GM03348 (cell line): Measurements from ENCODE around the gene EDC4.
A peak's percentile ranks its signal among the peaks of the same experiment; 100 is the strongest.
"Not testable (repeated sequence)": the region's sequence is repeated elsewhere in the genome, so short reads cannot be mapped to it uniquely, and the experiment has no call there.

Experiments used
- DNase-seq: peaks from one replicate; pipeline ENCODE4 v3.0.0; 2012; ENCODE audit warnings: low spot score

Gene EDC4

GRCh38 chr16:67853670-67854069 lies 19.2 kb upstream of the EDC4 start:
- no peak for DNase-seq

DNA sequence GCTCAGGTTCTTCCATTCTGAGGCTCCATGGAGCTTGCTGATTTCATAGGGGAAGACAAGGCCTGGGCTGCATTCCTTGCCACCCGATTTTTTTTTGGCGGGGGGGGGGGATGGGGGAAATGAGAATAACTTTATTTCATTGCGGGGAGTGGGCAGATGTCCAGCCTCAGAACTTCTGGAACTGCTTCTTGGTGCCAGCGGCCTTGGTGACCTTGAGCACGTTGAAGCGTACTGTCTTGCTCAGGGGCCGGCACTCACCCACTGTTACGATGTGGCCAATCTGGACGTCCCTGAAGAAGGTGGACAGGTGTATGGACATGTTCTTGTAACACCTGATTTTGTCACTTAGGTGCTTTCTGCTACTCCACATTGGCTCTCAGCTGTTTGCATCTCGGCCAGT lies 17.1 kb upstream of the EDC4 start:
- DNase-seq: no peak

- DNase-seq: no peak
Observed at GRCh38 chr16:67856927-67857546, 15.8 kb upstream of the EDC4 start.

- peak; percentile 94 for DNase-seq
Observed at GRCh38 chr16:67857547-67858233, 15.2 kb upstream of the EDC4 start.

DNA sequence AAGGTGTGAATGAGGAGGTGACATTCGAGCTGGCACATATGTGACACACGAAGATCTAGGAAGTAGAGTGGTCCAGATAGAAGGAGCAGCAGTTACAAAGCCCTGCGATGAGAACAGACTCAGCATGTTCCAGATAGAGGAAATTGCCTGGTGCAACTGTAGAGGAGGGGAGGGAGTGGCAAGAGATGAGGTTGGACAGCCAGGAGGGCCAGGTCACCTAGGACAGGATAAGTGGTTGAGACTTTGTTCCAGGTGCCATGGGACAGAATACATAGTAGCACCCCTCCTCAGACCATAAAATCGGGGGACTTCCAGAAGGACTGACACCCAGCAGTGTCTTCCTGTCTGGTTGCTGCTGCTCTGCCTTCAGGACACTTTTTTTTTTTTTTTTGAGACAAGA lies 14.4 kb upstream of the EDC4 start:
- no peak for DNase-seq

- DNase-seq: peak; percentile 64
Observed at GRCh38 chr16:67860589-67861398, 12.1 kb upstream of the EDC4 start.

DNA sequence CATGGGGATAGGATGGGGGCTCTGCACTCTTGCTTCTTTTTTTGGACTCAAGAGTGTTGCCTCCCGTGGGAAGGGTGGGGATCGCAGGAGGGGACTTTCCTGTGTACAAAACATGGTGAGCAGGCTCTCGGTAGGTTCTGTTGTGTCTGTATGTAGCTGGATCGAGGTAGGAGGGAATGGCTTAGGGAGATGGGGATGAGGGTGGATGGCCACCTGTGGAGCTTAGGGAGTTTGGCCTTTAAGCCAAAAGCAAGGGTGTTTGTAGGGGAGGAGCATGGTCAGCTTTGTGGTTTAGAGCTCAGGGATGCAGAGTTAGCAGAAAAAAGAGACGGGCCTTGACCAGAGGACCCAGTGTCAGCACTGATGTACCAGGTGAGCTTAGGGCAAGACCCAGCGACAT lies 11.0 kb upstream of the EDC4 start:
- no peak for DNase-seq

DNA sequence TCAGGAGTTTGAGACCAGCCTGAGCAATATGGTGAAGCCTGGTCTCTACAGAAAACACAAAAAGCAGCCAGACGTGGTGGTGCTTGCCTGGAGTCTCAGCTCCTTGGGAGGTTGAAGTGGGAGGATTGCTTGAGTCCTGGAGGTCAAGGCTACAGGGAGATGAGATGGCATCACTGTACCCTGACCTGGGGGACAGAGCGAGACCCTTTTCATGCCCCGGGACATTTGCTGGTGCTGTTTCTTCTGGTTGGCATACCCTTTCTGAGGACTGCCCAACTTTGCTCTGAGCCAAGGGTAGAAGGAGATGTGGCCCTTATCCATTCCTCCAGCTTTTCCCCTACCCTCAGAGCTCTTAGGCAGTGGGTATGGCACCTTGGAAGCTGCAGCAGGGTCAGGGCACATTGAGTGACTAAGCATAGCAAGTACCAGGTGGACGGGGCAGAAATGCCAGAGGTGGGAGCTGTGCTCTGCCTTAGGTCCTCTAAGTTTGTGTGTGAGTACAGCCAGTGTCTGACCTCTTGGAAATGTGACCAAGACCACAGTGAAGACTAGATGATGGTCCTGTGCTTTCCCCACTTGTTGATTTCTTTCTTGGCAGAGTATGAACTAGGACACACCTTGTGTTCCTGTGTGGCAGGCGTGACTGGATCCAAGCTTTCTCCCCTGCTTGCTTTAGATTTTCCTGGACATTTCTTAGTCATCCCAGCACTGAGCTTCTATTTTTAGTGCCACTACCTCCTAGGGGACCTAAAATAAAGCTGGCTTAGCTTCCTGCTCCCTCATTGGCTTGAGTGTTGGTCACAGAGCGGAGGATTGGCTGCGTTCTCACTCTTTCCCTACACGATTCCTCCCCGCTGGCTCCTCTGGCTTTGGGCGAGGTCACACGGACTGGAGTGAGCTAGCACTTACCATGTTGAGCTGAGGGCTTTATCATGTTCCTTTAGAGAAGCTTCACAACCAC lies 9.9 kb upstream of the EDC4 start:
- DNase-seq: peak; percentile 28

GRCh38 chr16:67864044-67864443 lies 8.8 kb upstream of the EDC4 start:
- DNase-seq: not testable (repeated sequence)

DNA sequence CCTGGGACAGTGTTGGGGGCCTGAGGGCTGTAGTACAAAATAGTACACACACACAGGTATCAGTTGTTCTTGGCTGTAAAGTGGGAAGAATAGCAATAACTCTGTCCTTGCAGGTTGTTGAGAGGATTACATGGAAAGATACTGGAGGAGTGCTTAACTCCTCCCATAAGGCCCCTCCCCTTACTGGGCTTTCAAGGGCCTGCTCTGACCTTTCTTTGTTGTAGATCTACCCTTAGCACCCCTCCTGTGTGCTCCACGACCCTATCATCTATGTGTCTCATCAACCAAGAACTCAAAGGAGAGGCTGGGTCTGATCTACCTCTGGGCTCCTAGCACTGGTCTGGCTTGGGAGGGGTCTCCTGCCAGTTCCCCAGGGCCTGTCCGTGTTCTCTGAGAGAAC lies 8.3 kb upstream of the EDC4 start:
- DNase-seq: no peak

DNA sequence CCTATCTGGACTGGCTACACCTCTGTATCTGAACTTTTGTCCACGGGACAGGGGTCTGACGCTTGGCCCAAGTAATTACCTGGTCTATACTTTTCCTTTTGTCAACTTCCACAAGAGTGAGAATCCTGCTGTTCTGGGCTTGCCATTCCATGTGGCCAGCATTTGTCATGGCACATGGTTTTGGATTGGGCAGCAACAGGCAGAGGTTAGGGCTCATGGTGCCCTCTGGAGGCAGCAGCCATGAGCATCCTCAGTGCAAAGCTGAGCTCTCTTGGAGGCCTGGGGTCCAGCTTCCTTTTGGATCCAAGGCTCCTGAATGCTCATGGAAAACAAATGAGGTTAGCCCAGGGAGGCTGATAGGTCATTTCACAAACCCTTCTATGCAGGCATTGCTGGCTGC lies 7.5 kb upstream of the EDC4 start:
- DNase-seq: peak; percentile 38

- DNase-seq: no peak
Observed at GRCh38 chr16:67868290-67868689, 4.6 kb upstream of the EDC4 start.

DNA sequence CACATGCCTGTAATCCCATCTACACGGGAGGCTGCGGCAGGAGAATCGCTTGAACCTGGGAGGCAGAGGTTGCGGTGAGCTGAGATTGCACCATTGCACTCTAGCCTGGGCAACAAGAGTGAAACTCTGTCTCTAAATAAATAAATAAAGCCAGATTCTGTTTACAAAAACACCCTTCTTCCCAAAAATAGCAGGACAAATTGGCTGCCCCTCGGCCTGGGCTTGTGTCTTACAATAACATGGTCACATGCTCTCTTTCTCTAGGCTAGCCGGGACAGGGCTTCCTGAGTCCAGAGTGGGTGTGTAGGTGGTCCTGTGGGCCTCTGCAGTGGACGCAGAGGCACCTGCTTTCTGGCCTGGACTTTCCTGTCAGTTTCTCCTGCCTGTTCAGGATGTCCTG lies 3.2 kb upstream of the EDC4 start:
- DNase-seq: no peak

GRCh38 chr16:67871256-67871655 lies 1.6 kb upstream of the EDC4 start:
- no peak for DNase-seq

DNA sequence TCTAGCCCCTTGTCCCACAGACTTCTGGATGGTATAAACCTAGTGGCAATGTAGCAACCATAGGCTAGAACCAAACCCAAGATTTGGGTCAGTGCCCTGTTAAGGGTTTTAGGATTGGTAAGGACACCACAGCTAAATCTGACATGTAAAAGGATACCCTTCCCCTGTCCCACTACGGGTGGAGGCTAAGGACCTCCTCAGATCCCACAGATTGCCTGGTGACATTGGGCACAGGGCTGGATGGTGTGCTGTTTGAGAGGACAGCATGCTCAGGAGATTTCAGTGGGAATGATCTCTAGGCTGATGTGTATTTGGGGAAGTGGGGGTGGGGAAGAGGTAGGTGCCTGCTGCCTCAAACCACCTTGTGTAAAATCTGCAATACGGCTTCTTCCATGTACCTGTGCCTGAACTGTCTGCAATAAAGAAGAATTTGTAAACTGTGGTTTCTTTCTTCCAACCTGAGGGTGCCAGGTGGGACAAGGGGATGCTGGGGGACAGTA lies 671 bp upstream of the EDC4 start:
- DNase-seq: no peak

- peak; percentile 41 for DNase-seq
Observed at GRCh38 chr16:67873435-67874370, 851 bp downstream of the EDC4 start.

DNA sequence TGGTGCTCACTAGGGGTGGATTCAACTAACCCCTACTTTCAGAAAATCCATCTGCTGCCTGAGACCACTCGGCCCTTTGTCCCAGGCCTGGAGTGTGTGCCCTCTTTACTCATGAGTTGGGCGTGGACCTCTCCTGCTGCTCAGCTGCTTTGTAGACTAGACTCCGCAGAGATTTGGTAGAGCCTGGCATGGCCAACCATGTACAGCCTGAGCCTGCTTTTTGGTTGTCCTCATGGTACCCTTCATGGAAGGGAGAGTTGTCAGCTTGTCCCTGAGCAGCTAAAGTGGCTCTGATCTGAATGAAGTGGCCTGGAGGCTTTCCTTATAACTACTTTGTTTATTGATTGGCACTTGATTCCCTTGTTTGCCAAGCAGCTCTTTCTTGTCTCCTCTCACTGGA lies 1.5 kb downstream of the EDC4 start:
- DNase-seq: no peak

GRCh38 chr16:67877064-67877463 lies 4.2 kb downstream of the EDC4 start:
- no peak for DNase-seq

- no peak for DNase-seq
Observed at GRCh38 chr16:67878232-67878631, 5.4 kb downstream of the EDC4 start.

- no peak for DNase-seq
Observed at GRCh38 chr16:67878846-67879245, 6.0 kb downstream of the EDC4 start.

DNA sequence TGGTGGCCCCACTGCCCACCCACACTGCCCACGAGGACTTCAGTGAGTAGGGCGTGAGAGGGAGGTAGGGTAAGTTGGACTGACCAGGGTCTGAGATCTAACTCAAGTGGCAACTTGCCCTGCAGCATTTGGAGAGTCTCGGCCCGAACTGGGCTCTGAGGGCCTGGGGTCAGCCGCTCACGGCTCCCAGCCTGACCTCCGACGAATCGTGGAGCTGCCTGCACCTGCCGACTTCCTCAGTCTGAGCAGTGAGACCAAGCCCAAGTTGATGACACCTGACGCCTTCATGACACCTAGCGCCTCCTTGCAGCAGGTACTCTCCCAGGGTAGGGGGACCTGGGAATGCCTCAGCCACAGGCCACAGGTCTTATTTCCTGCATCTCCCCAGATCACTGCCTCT lies 6.6 kb downstream of the EDC4 start:
- DNase-seq: no peak
